HG02970 (cell line): ENCODE results near the gene CEP85.
A peak's percentile ranks its signal among the peaks of the same experiment; 100 is the strongest.

ENCODE experiments used
- ATAC-seq: cut with Tn5 transposase; IDR thresholded peaks from one replicate; pipeline ENCODE4 v1.9.1; 2021; ENCODE audit warnings: mild to moderate bottlenecking, moderate library complexity, moderate number of reproducible peaks; ENCODE audit not compliant: unreplicated experiment, low FRiP score

The CEP85 gene

GRCh38 chr1:26276432-26276838, 42.4 kb downstream of the CEP85 start:
- no peak for ATAC-seq

GRCh38 chr1:26277261-26277661, 43.3 kb downstream of the CEP85 start:
- no peak for ATAC-seq

DNA sequence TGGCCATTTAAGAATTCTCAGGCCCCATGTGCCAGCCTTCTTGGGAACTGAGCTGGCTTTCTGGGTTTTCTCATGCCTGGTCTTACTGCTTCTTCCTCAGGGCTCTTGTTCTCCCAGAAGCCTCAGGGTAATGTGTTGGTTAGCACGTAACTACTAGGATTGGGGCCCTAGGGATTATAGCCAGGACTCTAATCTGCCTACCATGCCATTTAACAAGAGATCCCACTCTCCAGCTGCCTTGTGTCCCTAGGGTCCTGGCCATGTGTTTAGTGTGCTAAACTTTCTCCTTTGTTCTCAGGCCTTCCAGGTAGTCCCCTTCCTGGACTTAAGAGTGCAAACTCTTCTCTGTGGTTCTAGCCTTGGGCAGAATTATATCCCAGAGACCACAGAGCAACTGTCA, 43.7 kb downstream of the CEP85 start:
- no peak for ATAC-seq

- no peak for ATAC-seq
These were observed 44.3 kb downstream of the CEP85 start for GRCh38 chr1:26278303-26278702.

DNA sequence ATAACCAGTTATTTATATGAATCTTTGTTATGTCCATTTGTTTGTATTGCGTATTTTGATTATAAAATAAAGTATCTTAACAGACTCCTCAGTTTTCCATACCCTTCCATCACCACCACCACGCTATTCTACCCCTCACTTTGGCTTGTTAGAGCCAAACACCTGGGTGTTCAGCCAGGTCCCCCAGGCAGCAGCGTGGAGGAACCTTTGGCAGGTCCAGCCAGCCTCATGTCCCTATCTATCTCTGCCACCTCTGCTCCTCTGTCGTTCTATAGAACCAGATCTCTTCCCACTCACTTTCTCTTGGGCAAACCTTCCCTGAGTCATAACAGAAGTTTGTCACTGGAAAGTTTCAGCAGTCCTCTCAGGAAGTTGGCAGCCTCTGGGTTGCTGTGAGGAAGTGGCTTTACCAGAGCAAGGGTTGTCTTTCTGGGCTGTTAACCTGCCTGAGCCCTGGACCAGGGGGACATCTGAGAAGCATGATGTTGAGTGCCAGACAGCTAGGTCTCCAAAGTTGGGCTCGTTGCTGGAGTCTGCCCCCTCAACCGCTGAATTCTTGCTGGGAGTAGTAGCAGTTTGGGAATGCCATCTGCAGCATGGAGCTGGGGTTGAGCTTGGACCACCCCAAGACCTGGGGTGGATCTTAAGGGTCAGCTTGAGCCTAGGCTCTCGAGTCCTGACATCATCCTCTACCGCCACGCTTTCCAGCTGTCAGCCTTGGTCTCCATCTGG, 44.9 kb downstream of the CEP85 start:
- no peak for ATAC-seq

DNA sequence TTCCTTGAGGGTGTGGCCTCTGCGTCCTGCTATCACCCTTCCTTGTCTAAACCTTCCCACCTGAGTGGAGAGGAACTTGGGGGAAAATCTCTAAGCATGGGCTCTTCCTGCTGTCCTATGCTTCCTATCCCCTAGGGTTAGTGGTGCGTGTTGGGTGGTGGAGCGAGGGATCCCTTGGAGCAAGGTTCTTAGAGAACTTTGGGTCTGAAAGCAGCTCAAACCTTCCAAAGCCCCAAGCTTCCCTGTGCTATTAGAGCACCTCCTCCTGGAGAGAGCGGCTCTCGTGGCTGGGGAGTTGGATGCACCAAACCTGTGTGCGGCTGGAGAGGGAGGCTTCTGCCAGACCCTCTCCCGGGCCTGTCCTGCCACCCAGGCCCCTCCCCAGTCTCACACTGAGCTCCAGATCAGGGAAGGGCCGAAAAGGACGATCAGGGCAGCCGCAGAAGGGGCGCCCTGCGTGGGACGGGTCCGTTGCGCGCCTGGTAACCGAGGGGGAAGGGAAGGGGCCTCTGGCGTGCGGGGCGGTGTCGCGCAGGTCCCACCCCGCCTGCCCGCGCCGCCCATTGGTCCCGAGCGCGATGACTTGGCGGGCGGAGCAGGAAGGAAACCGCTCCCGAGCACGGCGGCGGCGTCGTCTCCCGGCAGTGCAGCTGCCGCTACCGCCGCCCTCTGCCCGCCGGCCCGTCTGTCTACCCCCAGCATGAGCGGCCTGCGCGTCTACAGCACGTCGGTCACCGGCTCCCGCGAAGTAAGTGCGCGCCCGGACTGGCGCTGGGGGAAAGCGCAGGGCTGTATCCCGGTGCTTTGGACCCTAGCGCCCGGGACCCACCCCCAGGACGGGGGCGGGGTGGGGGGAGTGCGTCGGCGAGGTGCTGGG, 45.7 kb downstream of the CEP85 start, which contains the start of gene SH3BGRL3:
Gene SH3BGRL3 (plus strand): TSS at position 631 of the 877 bp plus-strand sequence. CDS start 70 bp downstream, at position 701.
- ATAC-seq, result peak; percentile 43

- no peak for ATAC-seq
These were observed 46.5 kb downstream of the CEP85 start for GRCh38 chr1:26280333-26281042.

DNA sequence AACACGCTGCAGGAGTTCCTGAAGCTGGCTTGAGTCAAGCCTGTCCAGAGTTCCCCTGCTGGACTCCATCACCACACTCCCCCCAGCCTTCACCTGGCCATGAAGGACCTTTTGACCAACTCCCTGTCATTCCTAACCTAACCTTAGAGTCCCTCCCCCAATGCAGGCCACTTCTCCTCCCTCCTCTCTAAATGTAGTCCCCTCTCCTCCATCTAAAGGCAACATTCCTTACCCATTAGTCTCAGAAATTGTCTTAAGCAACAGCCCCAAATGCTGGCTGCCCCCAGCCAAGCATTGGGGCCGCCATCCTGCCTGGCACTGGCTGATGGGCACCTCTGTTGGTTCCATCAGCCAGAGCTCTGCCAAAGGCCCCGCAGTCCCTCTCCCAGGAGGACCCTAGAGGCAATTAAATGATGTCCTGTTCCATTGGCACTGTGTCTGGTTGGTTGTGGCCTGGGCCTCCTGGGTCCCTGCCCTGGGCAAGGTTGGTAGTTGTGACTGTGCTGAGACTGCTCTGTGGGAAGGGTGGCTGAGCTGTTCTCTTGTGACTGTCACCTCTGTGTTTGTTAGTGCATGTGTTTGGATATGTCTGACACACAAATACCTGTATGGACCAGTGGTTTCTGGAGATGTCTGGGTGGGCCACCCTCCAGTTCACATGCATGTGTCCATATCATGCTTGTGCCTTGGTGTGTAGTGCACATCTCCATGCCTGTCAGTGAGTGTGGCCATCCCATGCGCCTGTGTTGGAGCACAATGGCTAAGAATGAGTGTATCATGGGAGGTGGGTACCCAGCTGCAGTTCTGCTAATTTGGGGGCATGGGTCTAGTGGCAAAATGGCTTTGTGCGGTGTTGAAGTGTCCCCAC, 47.3 kb downstream of the CEP85 start:
- no peak for ATAC-seq

DNA sequence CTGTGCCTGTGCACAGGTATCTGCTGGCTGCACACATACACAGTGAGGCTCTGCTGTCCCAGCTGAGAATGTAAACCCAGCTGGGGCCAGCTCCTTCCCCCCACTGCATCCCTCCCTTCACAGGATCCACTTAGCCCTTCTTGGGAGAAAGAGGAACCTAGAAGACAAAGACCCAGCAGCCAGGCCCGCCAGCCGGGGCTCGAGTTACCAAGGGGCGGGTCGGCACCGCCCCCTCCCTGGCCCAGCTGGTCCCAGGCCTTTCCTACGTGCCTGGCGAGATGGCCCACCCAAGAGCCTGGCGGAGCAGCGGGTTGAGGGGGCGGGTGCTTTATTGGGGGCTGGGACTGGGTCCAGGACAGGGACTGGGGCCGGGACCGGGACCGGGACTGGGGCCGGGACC, 48.0 kb downstream of the CEP85 start:
- ATAC-seq, result no peak

DNA sequence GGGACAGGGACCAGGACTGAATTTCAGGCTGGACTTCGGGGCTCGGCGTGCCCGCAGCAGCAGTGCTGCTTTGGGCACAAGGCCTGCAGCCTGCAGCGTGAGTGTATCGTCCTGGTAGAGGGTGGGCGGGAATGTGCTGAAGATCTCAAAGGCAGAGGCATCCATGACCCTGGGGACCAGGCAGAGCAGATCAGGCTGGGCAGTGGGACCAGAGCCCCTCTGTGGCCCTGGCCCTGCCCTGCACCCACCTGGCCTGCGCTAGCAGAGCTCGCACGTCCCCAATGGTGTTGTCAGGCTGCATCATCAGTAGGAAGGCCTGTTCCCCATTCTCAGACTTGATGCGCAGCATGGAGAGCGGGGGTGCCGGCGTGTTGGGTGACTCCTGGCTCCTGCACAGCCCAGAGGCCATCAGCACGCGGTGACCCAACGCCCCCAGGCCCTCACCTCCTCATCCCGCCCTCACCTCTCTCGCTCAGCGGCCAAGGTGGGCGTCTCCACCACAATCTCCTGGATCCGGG, 48.5 kb downstream of the CEP85 start:
- no peak for ATAC-seq

- ATAC-seq, result no peak
These were observed 49.4 kb downstream of the CEP85 start for GRCh38 chr1:26283279-26283853.

- no peak for ATAC-seq
These were observed 50.0 kb downstream of the CEP85 start for GRCh38 chr1:26283871-26284596.

GRCh38 chr1:26284597-26285347, 50.8 kb downstream of the CEP85 start:
- ATAC-seq, result no peak

DNA sequence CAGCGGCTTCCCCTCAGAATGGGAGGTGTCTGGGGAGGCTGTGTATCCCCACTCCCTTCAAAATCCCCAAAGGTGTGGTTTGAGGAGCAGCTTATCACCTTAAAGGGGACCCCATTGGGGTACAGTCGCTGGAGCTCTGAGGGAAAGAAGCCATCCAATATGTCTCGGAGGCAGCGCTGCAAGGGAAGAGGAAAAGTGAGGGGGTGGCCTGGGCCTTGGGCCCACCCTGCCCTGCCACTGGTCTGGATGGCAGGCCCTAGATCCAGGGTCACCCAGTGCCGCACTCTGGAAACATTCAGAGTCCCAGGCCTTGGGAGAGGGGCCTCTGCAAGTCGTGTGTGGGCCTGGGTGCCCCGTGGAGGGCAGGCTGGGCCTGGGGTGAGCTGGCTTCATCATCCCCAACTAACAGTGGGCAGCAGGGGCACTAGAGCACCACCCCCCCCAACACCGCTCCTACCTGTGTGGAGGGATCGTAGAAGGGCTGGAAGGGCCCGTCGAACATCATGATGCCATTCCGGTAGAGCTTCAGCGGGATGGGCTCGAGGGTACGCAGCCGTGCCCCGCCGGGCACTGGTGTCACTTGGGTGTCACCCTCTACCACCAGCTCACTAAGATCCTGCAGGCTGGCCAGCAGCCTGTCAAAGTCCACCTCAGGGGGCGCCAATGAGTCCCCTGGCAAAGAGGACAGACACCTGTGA, 51.5 kb downstream of the CEP85 start:
- no peak for ATAC-seq

DNA sequence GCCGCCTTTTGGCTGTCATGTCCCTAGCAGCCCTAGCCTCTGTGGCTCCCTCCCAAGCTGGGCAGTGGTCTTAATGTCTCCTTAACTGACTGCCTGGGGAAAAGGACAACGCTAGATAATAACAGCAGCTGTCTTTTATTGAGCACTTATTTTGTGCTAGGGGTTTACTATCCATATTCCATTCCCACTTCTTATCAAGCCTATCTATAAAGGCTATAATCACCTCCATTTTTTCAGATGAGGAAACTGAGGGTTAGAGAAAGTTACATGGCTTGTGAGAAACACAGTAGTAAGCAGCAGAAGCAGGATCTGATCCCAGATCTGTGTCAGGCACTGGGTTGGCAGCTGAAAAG, 52.0 kb downstream of the CEP85 start:
- ATAC-seq, result no peak

GRCh38 chr1:26287033-26287711, 53.2 kb downstream of the CEP85 start:
- no peak for ATAC-seq

DNA sequence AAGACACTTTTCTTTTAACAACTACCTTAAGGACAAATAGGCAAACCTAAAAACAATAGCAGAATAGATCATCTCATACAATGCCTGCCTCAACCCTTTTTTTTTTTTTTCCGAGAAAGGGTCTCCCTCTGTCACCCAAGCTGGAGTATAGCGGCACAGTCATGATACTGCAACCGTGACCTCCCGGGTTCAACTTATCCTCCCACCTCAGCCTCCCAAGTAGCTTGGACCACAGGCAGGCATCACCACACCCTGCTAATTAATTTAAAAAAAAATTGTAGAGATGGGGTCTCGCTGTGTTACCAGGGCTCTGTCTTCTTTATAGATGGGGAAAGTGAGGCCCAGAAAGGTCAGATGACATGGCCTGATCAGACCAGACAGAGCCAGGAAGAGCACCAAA, 53.8 kb downstream of the CEP85 start:
- no peak for ATAC-seq
